CD4-positive, alpha-beta T cell treated with Interleukin-6 at 100 ng/mL for 8 hours (primary cell): ENCODE data around the gene STAMBP.
A peak's percentile ranks its signal among the peaks of the same experiment; 100 is the strongest.

Experiments used
- DNase-seq: peaks from one replicate; pipeline ENCODE4 v3.0.0-alpha.2; 2020; ENCODE audit warnings: mixed read lengths, low spot score

The STAMBP gene

GRCh38 chr2:73906847-73907505 lies 78.2 kb downstream of the STAMBP start:
- DNase-seq: no peak

GRCh38 chr2:73907840-73908452 lies 79.2 kb downstream of the STAMBP start:
- peak; percentile 47 for DNase-seq

GRCh38 chr2:73908689-73909652 lies 80.2 kb downstream of the STAMBP start:
- DNase-seq: no peak

- no peak for DNase-seq
Measured at GRCh38 chr2:73910873-73911547, 82.2 kb downstream of the STAMBP start.

- no peak for DNase-seq
Measured at GRCh38 chr2:73911548-73912208, 82.9 kb downstream of the STAMBP start.

- no peak for DNase-seq
Measured at GRCh38 chr2:73913414-73914054, 84.8 kb downstream of the STAMBP start.

GRCh38 chr2:73914667-73915066 lies 85.9 kb downstream of the STAMBP start:
- DNase-seq: no peak

GRCh38 chr2:73915437-73915993 lies 86.8 kb downstream of the STAMBP start:
- DNase-seq: no peak

- DNase-seq: no peak
Measured at GRCh38 chr2:73916666-73917065, 87.9 kb downstream of the STAMBP start.

- DNase-seq: no peak
Measured at GRCh38 chr2:73917296-73917695, 88.5 kb downstream of the STAMBP start.

GRCh38 chr2:73917696-73918207 lies 89.0 kb downstream of the STAMBP start:
- no peak for DNase-seq

GRCh38 chr2:73918856-73919255 lies 90.1 kb downstream of the STAMBP start:
- DNase-seq: no peak

- no peak for DNase-seq
Measured at GRCh38 chr2:73919596-73920228, 91.0 kb downstream of the STAMBP start.

GRCh38 chr2:73920577-73921545 lies 92.1 kb downstream of the STAMBP start:
- DNase-seq: no peak

GRCh38 chr2:73921581-73921980 lies 92.8 kb downstream of the STAMBP start:
- DNase-seq: no peak

- DNase-seq: no peak
Measured at GRCh38 chr2:73922681-73923080, 93.9 kb downstream of the STAMBP start.
